AG09309 (cell line): Measurements from ENCODE around the gene APOL1.

Experiments used
- DNase-seq: peaks from one replicate; pipeline ENCODE4 v3.0.0-alpha.2; 2010; ENCODE audit warnings: low read depth
- H3K4me3 ChIP-seq: 2 replicates; pipeline ENCODE4 v1.5.1; 2011; ENCODE audit warnings: mild to moderate bottlenecking, low read depth, low read length, moderate library complexity; ENCODE audit not compliant: control insufficient read depth
- CTCF ChIP-seq: IDR thresholded peaks from 2 replicates; pipeline ENCODE4 v1.5.1; 2011; ENCODE audit warnings: mild to moderate bottlenecking, low read depth, low read length, inconsistent platforms; ENCODE audit not compliant: insufficient read depth, control insufficient read depth; ENCODE audit errors: missing control alignments

The APOL1 gene

GRCh38 chr22:36277482-36278291 lies 24.8 kb downstream of the APOL1 start:
- H3K4me3 ChIP-seq: no peak overlapping the region
- TF ChIP-seq CTCF: peak; percentile 80
- DNase-seq: no peak

- no peak overlapping the region for H3K4me3 ChIP-seq
- no peak for TF ChIP-seq CTCF
- no peak for DNase-seq
Observed at GRCh38 chr22:36279219-36279666, 26.3 kb downstream of the APOL1 start.

GRCh38 chr22:36280379-36280778 lies 27.4 kb downstream of the APOL1 start:
- no peak for DNase-seq
- no peak for TF ChIP-seq CTCF
- H3K4me3 ChIP-seq: no peak overlapping the region

- H3K4me3 ChIP-seq: no peak overlapping the region
- DNase-seq: no peak
- no peak for TF ChIP-seq CTCF
Observed at GRCh38 chr22:36281781-36282327, 28.9 kb downstream of the APOL1 start.

GRCh38 chr22:36282328-36282831 lies 29.4 kb downstream of the APOL1 start:
- H3K4me3 ChIP-seq: no peak overlapping the region
- no peak for TF ChIP-seq CTCF
- no peak for DNase-seq

GRCh38 chr22:36284171-36284571 lies 31.2 kb downstream of the APOL1 start:
- DNase-seq: no peak
- H3K4me3 ChIP-seq: no peak overlapping the region
- TF ChIP-seq CTCF: no peak
